ENCODE data around the gene ABTB2. TPM values are rescaled to one million over a fixed set of nuclear protein-coding genes. Genes with fewer than 3 reads are reported as not detected.

Gene ABTB2
- polyA plus RNA-seq, 3 donors from 2014 or later: 0.56 TPM; not detected in 2

- peak overlapping the region; percentile 71 to 85 (median 78) for H3K4me3 Mint-ChIP-seq
- peaks cover 23 to 29% of the 10 kb centered on the region in 2 donors for H3K4me1 Mint-ChIP-seq
- H3K27ac Mint-ChIP-seq: no peak overlapping the region
- no peak for DNase-seq
- H3K27me3 Mint-ChIP-seq (ENCODE audit: low read depth in 3 of 3): peaks cover 15 to 33% (median 30%) of the 10 kb centered on the region in 3 donors
- H3K36me3 Mint-ChIP-seq: no peaks in the 10 kb centered on the region
- H3K9me3 Mint-ChIP-seq: no peaks in the 10 kb centered on the region
Observed at GRCh38 chr11:34356576-34356912, 1.3 kb downstream of the ABTB2 start.

- Mint-ChIP-seq H3K27ac (no peak overlapping the region), H3K4me1 (peaks cover 23 to 29% of the 10 kb centered on the region in 2 donors), H3K4me3 (peak overlapping the region; percentile 71 to 85 (median 78)), H3K27me3 (ENCODE audit: low read depth in 3 of 3) (peaks cover 17 to 34% (median 33%) of the 10 kb centered on the region in 3 donors), H3K36me3 (no peaks in the 10 kb centered on the region), H3K9me3 (no peaks in the 10 kb centered on the region)
- DNase-seq: no peak
Observed at GRCh38 chr11:34356130-34356529, 1.7 kb downstream of the ABTB2 start.

GRCh38 chr11:34355726-34356125 lies 2.1 kb downstream of the ABTB2 start:
- Mint-ChIP-seq H3K27ac (no peak overlapping the region), H3K27me3 (ENCODE audit: low read depth in 3 of 3) (peaks cover 17 to 34% (median 33%) of the 10 kb centered on the region in 3 donors), H3K36me3 (no peaks in the 10 kb centered on the region), H3K4me3 (peak overlapping the region in 3 of 5 donors; percentile 71 to 85 (median 78)), H3K9me3 (no peaks in the 10 kb centered on the region), H3K4me1 (peaks cover 23 to 29% of the 10 kb centered on the region in 2 donors)
- no peak for DNase-seq

GRCh38 chr11:34354782-34355181 lies 3.0 kb downstream of the ABTB2 start:
- Mint-ChIP-seq H3K4me1 (peaks cover 23 to 29% of the 10 kb centered on the region in 2 donors), H3K36me3 (no peaks in the 10 kb centered on the region), H3K4me3 (peak overlapping the region in 2 of 5 donors; percentile 6 to 55), H3K27me3 (ENCODE audit: low read depth in 3 of 3) (peaks cover 17 to 34% (median 33%) of the 10 kb centered on the region in 3 donors), H3K9me3 (no peaks in the 10 kb centered on the region), H3K27ac (no peak overlapping the region)
- DNase-seq: no peak

- Mint-ChIP-seq H3K9me3 (no peaks in the 10 kb centered on the region), H3K36me3 (no peaks in the 10 kb centered on the region), H3K4me3 (no peak overlapping the region), H3K27ac (no peak overlapping the region), H3K4me1 (peaks cover 20 to 22% of the 10 kb centered on the region in 2 donors), H3K27me3 (ENCODE audit: low read depth in 3 of 3) (peaks cover 17 to 31% (median 29%) of the 10 kb centered on the region in 3 donors)
- DNase-seq: no peak
Observed at GRCh38 chr11:34353881-34354280, 3.9 kb downstream of the ABTB2 start.

GRCh38 chr11:34351687-34352469 lies 5.9 kb downstream of the ABTB2 start:
- Mint-ChIP-seq H3K4me3 (no peak overlapping the region), H3K27ac (no peak overlapping the region), H3K27me3 (ENCODE audit: low read depth in 3 of 3) (peaks cover 9 to 27% (median 23%) of the 10 kb centered on the region in 3 donors), H3K36me3 (no peaks in the 10 kb centered on the region), H3K4me1 (peaks cover 15 to 16% of the 10 kb centered on the region in 2 donors), H3K9me3 (no peaks in the 10 kb centered on the region)
- no peak for DNase-seq

GRCh38 chr11:34351051-34351450 lies 6.8 kb downstream of the ABTB2 start:
- Mint-ChIP-seq H3K4me3 (no peak overlapping the region), H3K9me3 (no peaks in the 10 kb centered on the region), H3K27me3 (ENCODE audit: low read depth in 3 of 3) (peaks cover 8 to 23% (median 22%) of the 10 kb centered on the region in 3 donors), H3K4me1 (peaks cover 7 to 8% of the 10 kb centered on the region in 2 donors), H3K36me3 (no peaks in the 10 kb centered on the region), H3K27ac (no peak overlapping the region)
- no peak for DNase-seq

- H3K4me1 Mint-ChIP-seq: peaks cover 0 to 6% of the 10 kb centered on the region in 2 donors
Observed at GRCh38 chr11:34349882-34350281, 7.9 kb downstream of the ABTB2 start.

GRCh38 chr11:34348919-34349318 lies 8.9 kb downstream of the ABTB2 start:
- H3K9me3 Mint-ChIP-seq: no peaks in the 10 kb centered on the region
- no peak overlapping the region for H3K4me3 Mint-ChIP-seq
- peaks cover 3 to 12% (median 8%) of the 10 kb centered on the region in 3 donors for H3K27me3 Mint-ChIP-seq (ENCODE audit: low read depth in 3 of 3)
- peaks cover 0 to 7% of the 10 kb centered on the region in 2 donors for H3K4me1 Mint-ChIP-seq
- H3K36me3 Mint-ChIP-seq: no peaks in the 10 kb centered on the region
- no peak overlapping the region for H3K27ac Mint-ChIP-seq
- no peak for DNase-seq

More at GRCh38 chr11:34349882-34350281, 7.9 kb downstream of the ABTB2 start:
- Mint-ChIP-seq H3K27me3 (ENCODE audit: low read depth in 3 of 3) (peaks cover 4 to 17% (median 15%) of the 10 kb centered on the region in 3 donors), H3K27ac (no peak overlapping the region), H3K9me3 (no peaks in the 10 kb centered on the region), H3K4me3 (no peak overlapping the region), H3K36me3 (no peaks in the 10 kb centered on the region)
- no peak for DNase-seq

- Mint-ChIP-seq H3K27ac (no peak overlapping the region), H3K9me3 (no peaks in the 10 kb centered on the region), H3K4me3 (no peak overlapping the region), H3K4me1 (peaks cover 0 to 7% of the 10 kb centered on the region in 2 donors), H3K27me3 (ENCODE audit: low read depth in 3 of 3) (peaks cover 2 to 11% (median 11%) of the 10 kb centered on the region in 3 donors), H3K36me3 (no peaks in the 10 kb centered on the region)
- no peak for DNase-seq
Observed at GRCh38 chr11:34348096-34348495, 9.7 kb downstream of the ABTB2 start.

GRCh38 chr11:34346551-34346950 lies 11.3 kb downstream of the ABTB2 start:
- H3K4me3 Mint-ChIP-seq: no peak overlapping the region
- H3K9me3 Mint-ChIP-seq: no peaks in the 10 kb centered on the region
- peaks cover 0 to 3% (median 0%) of the 10 kb centered on the region in 3 donors for H3K36me3 Mint-ChIP-seq
- no peak overlapping the region for H3K27ac Mint-ChIP-seq
- H3K4me1 Mint-ChIP-seq: peaks cover 0 to 7% of the 10 kb centered on the region in 2 donors
- no peak for DNase-seq
- H3K27me3 Mint-ChIP-seq (ENCODE audit: low read depth in 3 of 3): peaks cover 2 to 8% (median 5%) of the 10 kb centered on the region in 3 donors

- Mint-ChIP-seq H3K4me3 (no peak overlapping the region), H3K27ac (no peak overlapping the region), H3K36me3 (peaks cover 0 to 3% (median 0%) of the 10 kb centered on the region in 3 donors), H3K4me1 (peaks cover 0 to 7% of the 10 kb centered on the region in 2 donors), H3K9me3 (no peaks in the 10 kb centered on the region), H3K27me3 (ENCODE audit: low read depth in 3 of 3) (peaks cover 0 to 6% (median 2%) of the 10 kb centered on the region in 3 donors)
- DNase-seq: no peak
Observed at GRCh38 chr11:34345991-34346480, 11.8 kb downstream of the ABTB2 start.

GRCh38 chr11:34345540-34345876 lies 12.3 kb downstream of the ABTB2 start:
- peaks cover 0 to 6% (median 2%) of the 10 kb centered on the region in 3 donors for H3K27me3 Mint-ChIP-seq (ENCODE audit: low read depth in 3 of 3)
- no peak overlapping the region for H3K27ac Mint-ChIP-seq
- no peaks in the 10 kb centered on the region for H3K9me3 Mint-ChIP-seq
- H3K4me1 Mint-ChIP-seq: peaks cover 0 to 7% of the 10 kb centered on the region in 2 donors
- H3K36me3 Mint-ChIP-seq: peaks cover 0 to 3% (median 0%) of the 10 kb centered on the region in 3 donors
- DNase-seq: no peak
- no peak overlapping the region for H3K4me3 Mint-ChIP-seq

- Mint-ChIP-seq H3K36me3 (peaks cover 0 to 3% (median 0%) of the 10 kb centered on the region in 3 donors), H3K27me3 (ENCODE audit: low read depth in 3 of 3) (peaks cover 0 to 6% (median 2%) of the 10 kb centered on the region in 3 donors), H3K4me1 (peaks cover 0 to 12% of the 10 kb centered on the region in 2 donors), H3K9me3 (no peaks in the 10 kb centered on the region), H3K27ac (no peak overlapping the region), H3K4me3 (no peak overlapping the region)
- no peak for DNase-seq
Observed at GRCh38 chr11:34344768-34345539, 12.9 kb downstream of the ABTB2 start.
